Stimulated activated CD4-positive, alpha-beta T cell treated with anti-CD3 and anti-CD28 coated beads, Interleukin-1b, Interleukin-23, amount 100 ng/mL, for 24 hours (primary cell): ENCODE results near the gene SDHD.
"Not testable (repeated sequence)": the region's sequence is repeated elsewhere in the genome, so short reads cannot be mapped to it uniquely, and the experiment has no call there.

Experiments
- DNase-seq, 4 experiments: peaks; one replicate each; pipeline ENCODE4 v3.0.0-alpha.2; 2020; ENCODE audit warnings: low read depth in 4 of 4, low spot score in 1 of 4

Gene SDHD

DNA sequence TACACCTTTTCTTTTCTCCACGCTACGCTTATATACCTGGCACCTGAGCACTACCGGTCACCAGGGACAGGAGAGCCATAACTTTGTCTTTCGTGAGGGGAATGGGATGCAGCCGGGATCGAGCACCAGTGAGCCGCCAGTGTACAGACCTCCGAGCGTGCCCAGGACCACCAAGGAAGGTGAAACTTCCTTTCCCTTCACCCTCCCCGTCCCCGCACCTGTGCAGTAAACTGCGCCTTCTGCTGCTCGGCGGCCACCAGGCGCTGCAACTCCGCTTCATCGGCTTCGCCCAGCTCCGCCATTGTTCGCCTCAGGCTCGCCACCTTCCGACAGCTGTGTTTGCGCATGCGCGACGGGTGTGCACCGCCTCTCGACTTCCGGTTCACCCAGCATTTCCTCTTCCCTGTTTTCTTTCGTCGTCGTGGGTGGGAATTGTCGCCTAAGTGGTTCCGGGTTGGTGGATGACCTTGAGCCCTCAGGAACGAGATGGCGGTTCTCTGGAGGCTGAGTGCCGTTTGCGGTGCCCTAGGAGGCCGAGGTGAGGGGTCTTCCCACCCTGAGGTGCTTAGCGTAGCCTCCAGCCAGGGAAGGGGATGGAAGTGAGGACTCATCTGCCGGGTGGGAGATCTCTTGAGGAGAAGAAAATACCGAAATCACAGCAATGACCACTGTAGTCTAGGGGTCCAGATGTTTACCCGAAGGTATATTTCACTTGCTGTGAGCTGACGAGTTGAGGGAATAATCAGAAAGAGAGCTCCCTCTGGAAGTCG is at the start of gene SDHD, which contains the start of gene TIMM8B:
Gene SDHD (plus strand): TSS at position 452 of the 770 bp plus-strand sequence. CDS start 35 bp downstream, at position 487.
Gene TIMM8B (minus strand): TSS at position 335 of the 770 bp plus-strand sequence. CDS start 33 bp downstream, at position 302.
- DNase-seq: peak; percentile 77 to 90 (median 90)

DNA sequence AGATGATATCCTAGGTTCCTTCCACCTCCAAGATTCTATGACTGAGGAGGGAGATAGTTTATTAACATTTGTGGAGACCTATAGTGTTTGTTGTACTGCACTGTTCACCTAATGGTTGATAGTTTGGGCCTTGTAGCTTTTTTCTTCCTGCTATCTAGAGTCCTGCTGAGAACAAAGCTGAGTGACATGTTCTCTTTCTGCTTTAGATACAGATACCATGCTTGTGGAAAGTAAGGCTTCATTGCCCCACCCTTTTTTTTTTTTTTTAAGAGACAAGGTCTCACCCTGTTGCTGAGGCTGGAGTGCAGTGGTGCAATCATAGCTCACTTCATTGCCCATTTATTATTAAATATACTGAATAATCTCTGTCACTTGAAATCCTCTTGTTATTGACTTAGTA is 49.1 kb upstream of the SDHD start:
- DNase-seq: no peak

- no peak for DNase-seq
These were observed 44.3 kb upstream of the SDHD start for GRCh38 chr11:112042161-112042960.

DNA sequence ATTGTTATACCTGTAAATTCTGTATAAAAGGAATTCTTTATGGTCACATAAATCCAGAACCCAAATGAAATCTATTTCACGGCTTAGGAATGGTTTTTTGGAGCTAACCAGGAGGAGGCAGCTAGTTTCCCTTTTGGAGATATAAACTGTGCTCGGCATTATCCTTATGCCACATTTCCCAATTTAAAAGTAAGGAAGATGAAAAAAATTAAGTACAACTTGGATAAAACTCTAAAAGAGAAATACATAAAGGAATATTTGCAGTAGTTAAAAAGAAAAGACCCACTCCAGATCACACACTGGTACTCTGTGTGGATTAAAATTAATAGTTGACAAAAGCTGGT is 43.7 kb upstream of the SDHD start:
- no peak for DNase-seq

GRCh38 chr11:112044961-112045360 is 41.7 kb upstream of the SDHD start:
- no peak for DNase-seq

GRCh38 chr11:112046647-112047046 is 40.0 kb upstream of the SDHD start:
- not testable (repeated sequence) for DNase-seq

DNA sequence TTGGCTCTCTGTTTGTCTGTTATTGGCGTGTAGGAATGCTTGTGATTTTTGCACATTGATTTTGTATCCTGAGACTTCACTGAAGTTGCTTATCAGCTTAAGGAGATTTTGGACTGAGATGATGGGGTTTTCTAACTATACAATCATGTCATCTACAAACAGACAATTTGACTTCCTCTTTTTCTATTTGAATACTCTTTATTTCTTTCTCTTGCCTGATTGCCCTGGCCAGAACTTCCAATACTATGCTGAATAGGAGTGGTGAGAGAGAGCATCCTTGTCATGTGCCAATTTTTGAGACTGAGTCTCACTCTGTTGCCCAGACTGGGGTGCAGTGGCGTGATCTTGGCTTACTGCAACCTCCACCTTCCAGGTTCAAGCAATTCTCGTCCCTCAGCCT is 38.4 kb upstream of the SDHD start:
- not testable (repeated sequence) for DNase-seq

- no peak for DNase-seq
These were observed 36.9 kb upstream of the SDHD start for GRCh38 chr11:112049777-112050176.

DNA sequence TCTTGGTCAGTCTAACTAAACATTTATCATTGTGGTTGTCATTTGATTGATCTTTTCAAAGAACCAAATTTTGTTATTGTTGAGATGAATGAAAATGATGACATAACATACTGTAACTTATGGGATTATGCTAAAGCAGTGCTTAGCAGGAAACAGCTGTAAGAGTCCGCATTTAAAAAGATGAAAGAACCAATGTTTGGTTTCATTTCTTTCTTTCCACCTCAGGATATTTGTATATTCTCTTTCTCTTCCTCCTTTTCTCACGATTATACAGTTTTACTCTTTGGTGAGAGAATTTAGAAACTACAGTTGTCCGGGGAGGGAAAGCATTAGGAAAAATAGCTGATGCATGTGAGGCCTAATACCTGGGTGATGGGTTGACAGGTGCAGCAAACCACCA is 36.0 kb upstream of the SDHD start:
- no peak for DNase-seq

DNA sequence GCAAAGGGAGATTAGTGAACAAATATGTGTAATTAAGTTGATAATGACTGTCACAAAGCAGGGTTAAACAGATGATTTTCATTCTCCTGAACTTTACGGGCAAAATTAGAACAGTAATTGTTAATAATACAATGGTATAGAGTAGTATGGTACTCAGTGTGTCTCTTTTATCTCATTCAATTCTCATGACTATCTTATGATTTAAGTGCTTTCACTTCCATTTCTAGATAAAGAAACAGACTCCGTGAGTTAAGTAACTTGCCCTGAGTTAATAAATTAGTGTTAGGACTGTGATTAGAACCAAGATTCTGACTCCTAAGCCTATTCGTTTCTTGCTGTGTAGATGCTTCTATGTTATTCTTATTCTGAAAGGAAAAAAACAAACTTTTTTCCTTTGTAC is 34.9 kb upstream of the SDHD start:
- DNase-seq: no peak

GRCh38 chr11:112057170-112057569 is 29.5 kb upstream of the SDHD start:
- no peak for DNase-seq

DNA sequence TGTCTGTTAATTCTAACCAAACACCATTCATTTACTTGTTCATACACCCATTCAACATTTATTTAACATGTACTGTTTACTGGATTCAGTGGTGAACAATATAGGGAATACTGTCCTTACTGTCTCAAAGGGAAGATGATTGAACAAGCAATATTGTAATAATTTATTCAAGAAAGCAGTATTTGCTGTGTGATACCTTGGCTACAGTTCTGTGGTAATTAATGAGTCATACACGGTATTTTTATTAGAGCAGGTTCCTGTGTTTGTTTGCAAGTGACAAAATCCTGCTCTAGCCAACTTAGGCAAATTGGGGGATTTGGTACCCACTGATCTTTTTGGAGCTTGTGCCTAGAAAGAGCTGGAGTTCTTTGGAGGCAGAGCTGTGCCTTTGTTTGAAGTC is 28.6 kb upstream of the SDHD start:
- no peak for DNase-seq

DNA sequence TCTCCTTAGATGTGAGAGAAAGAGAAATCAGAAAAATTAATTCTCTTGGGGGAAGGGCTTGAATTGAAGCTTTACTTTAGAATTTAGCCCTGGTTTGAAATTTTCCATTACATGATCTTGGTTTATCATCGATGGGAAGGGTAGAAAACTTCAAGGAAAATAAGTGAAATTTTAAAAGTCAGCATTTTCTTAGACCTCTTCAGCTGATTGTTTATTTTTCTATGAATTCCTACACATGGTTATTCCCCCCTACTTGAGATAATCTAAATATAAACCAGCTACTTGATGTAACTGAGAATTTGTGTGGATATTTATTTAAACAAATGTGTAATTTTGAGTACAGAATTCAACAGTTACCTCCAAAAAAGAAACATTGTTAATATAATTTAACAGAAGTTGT is 23.8 kb upstream of the SDHD start:
- no peak for DNase-seq

- peak; percentile 50 to 65 (median 63) for DNase-seq
These were observed 12.5 kb upstream of the SDHD start, which contains the start of the genes NKAPD1 and PIH1D2 for GRCh38 chr11:112073941-112074811. Gene NKAPD1 (plus strand): TSS chr11:112074299. CDS start chr11:112075575, 1,276 bp downstream. Gene PIH1D2 (minus strand): TSS chr11:112074017. CDS start chr11:112073174, 843 bp downstream.

- peak in 1 of 4 experiments; percentile 22 for DNase-seq
These were observed 3.9 kb upstream of the SDHD start for GRCh38 chr11:112082729-112083128.

- peak in 3 of 4 experiments; percentile 13 to 36 (median 35) for DNase-seq
These were observed 751 bp upstream of the SDHD start for GRCh38 chr11:112085822-112086421.

DNA sequence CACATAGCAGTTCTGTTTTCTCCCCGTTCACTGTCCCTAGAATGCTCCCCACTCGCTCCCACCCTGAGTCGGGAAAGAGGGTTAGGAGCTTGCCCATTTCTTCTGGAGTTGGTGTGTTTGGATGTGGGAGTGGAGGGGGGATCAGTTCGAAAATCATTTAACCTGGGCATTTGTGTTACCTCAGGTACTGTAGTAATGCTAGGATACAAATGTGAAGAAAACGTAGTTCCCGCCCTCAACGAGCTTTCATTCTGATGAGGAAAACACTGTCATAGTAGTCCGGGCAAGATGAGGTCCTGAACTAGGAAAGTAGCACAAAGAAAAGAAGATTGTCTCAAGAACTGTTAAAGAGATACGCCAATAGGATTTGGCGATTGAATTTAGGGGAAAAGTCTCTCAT is 539 bp downstream of the SDHD start:
- DNase-seq: no peak

GRCh38 chr11:112095302-112095701 is 8.6 kb downstream of the SDHD start:
- not testable (repeated sequence) for DNase-seq

DNA sequence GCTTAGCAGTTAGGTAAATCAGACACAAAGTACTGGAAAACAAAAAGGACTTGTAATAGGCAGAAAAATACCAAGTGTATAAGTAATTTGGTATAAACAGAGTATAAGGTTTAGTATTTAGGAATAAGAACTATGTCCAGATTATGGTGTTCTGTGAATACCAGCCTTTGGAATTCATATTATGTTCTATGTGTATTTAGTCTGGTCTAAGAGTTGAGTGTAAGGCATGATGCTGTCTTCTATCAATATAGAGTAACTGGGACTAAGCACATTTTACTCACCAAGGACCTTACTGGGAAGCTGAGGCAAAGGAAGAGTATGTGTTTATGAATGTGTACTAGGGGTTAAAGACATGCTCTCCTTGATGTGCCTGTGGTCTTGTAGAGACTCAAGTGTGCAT is 9.5 kb downstream of the SDHD start:
- DNase-seq: no peak

- no peak for DNase-seq
These were observed 11.3 kb downstream of the SDHD start for GRCh38 chr11:112097734-112098528.
